K562 (cell line): ENCODE results near the gene FCGR3B. TPM values are rescaled to one million over a fixed set of nuclear protein-coding genes. Genes with fewer than 3 reads are reported as not detected.
"Not testable (repeated sequence)": the region's sequence is repeated elsewhere in the genome, so short reads cannot be mapped to it uniquely, and the experiment has no call there.

Experiments used
- ATF1 ChIP-seq, 2 experiments: fragments of 450-650 bp in 1 of 2; IDR thresholded peaks; 2 replicates each; pipeline ENCODE4 v1.6.1; 2016; ENCODE audit warnings: missing compliant biosample characterization in 1 of 2, missing genetic modification characterization in 1 of 2
- CEBPG ChIP-seq, 3 experiments: fragments of 200-800 bp in 1 of 3; sonication (Bioruptor generic) in 1 of 3; sonication (generic) in 1 of 3; formaldehyde crosslinking in 1 of 3; IDR thresholded peaks in 2 of 3; conservative IDR thresholded peaks in 1 of 3; 2 replicates each; pipeline versions ENCODE4 v1.6.1 to v1.8.0; 2016 to 2022; ENCODE audit warnings: missing compliant biosample characterization in 2 of 3, missing genetic modification characterization in 2 of 3, mild to moderate bottlenecking in 1 of 3, missing genetic modification reagents in 1 of 3
- DPF2 ChIP-seq: fragments of 450-650 bp; IDR thresholded peaks from 2 replicates; pipeline ENCODE4 v1.6.1; 2016
- ELF4 ChIP-seq: fragments of 450-650 bp; formaldehyde crosslinking; IDR thresholded peaks from 2 replicates; pipeline ENCODE4 v1.4.0; 2022; ENCODE audit warnings: missing genetic modification characterization
- ETV1 ChIP-seq: fragments of 450-650 bp; conservative IDR thresholded peaks from 2 replicates; pipeline ENCODE4 v1.6.1; 2016; ENCODE audit warnings: missing genetic modification characterization, control low read depth, low read depth, missing compliant biosample characterization
- FOXK2 ChIP-seq, 2 experiments: fragments of 450-650 bp; IDR thresholded peaks in 1 of 2; conservative IDR thresholded peaks in 1 of 2; 2 replicates each; pipeline ENCODE4 v1.6.1; 2016; ENCODE audit warnings: low read depth in 2 of 2, mild to moderate bottlenecking in 1 of 2
- MLLT1 ChIP-seq, 2 experiments: fragments of 450-650 bp; IDR thresholded peaks; 2 replicates each; pipeline ENCODE4 v1.6.1; 2016
- NR2C1 ChIP-seq, 2 experiments: fragments of 450-650 bp; IDR thresholded peaks; 2 replicates each; pipeline ENCODE4 v1.6.1; 2017; ENCODE audit warnings: mild to moderate bottlenecking in 2 of 2, antibody characterized with exemption in 1 of 2, inconsistent platforms in 1 of 2, missing compliant biosample characterization in 1 of 2, missing genetic modification characterization in 1 of 2
- OTX1 ChIP-seq: fragments of 450-650 bp; formaldehyde crosslinking; IDR thresholded peaks from 2 replicates; pipeline ENCODE4 v1.4.0; 2022; ENCODE audit warnings: mild to moderate bottlenecking
- RCOR1 ChIP-seq, 2 experiments: IDR thresholded peaks; 2 replicates each; pipeline ENCODE4 v1.6.1; 2012; ENCODE audit warnings: low read depth in 2 of 2, low read length in 2 of 2, borderline replicate concordance in 1 of 2, improper control_type of control experiment in 1 of 2
- SMARCA4 ChIP-seq: fragments of 450-650 bp; IDR thresholded peaks from 2 replicates; pipeline ENCODE4 v1.6.1; 2016
- TAF1 ChIP-seq: IDR thresholded peaks from 2 replicates; pipeline ENCODE4 v1.6.1; 2011; ENCODE audit warnings: mild to moderate bottlenecking, low read length, moderate library complexity; ENCODE audit not compliant: insufficient read depth, control insufficient read depth, severe bottlenecking; ENCODE audit errors: extremely low read depth
- ZNF311 ChIP-seq: fragments of 250-450 bp; sonication (Bioruptor Pico); IDR thresholded peaks from 2 replicates; pipeline ENCODE4 v1.4.0; 2020; ENCODE audit warnings: mild to moderate bottlenecking, moderate library complexity
- ZNF766 ChIP-seq: fragments of 200-800 bp; sonication (Bioruptor generic); conservative IDR thresholded peaks from 2 replicates; pipeline ENCODE4 v1.6.1; 2016; ENCODE audit warnings: missing genetic modification characterization, missing compliant biosample characterization
- polyA plus RNA-seq, 8 experiments: library from polyadenylated mRNA; depleted of rRNA in 4 of 8; stranded (reverse) in 5 of 8; unstranded in 3 of 8; fragments of >200 nt; fragmentation: Nextera tagmentation in 2 of 8; fragmentation: Illumina TruSeq in 1 of 8; extraction: Ambion mirVana in 2 of 8; extraction: Trizol in 1 of 8; gene quantifications; 2 replicates each; pipeline versions ENCODE4 v1.2.1 to v1.2.3, GENCODE V29; 2011 to 2014; ENCODE audit warnings: inconsistent platforms in 1 of 8, missing spikeins in 1 of 8
- total RNA-seq, 7 experiments: library from RNA; depleted of rRNA in 6 of 7; stranded (reverse); fragments of >200 nt in 6 of 7; fragmentation: Illumina TruSeq in 2 of 7; extraction: Trizol in 2 of 7; gene quantifications; 2 replicates each; pipeline versions ENCODE4 v1.2.1 to v1.2.3, GENCODE V29; 2011 to 2021; ENCODE audit warnings: low replicate concordance in 1 of 7
- TF ChIP-seq, protein P1 (sequence below), 2 experiments: fragments of 450-650 bp; IDR thresholded peaks; 2 replicates each; pipeline ENCODE4 v1.6.1; 2016; ENCODE audit warnings: mild to moderate bottlenecking in 2 of 2, borderline replicate concordance in 1 of 2, low read depth in 1 of 2, moderate library complexity in 1 of 2

FCGR3B gene
- total and polyA plus RNA-seq, 9 of the 15 experiments (the other 6 are each of a cell fraction or from before 2014, with no cell fraction given) = 0.18 to 1.1 (median 0.40) TPM

DNA sequence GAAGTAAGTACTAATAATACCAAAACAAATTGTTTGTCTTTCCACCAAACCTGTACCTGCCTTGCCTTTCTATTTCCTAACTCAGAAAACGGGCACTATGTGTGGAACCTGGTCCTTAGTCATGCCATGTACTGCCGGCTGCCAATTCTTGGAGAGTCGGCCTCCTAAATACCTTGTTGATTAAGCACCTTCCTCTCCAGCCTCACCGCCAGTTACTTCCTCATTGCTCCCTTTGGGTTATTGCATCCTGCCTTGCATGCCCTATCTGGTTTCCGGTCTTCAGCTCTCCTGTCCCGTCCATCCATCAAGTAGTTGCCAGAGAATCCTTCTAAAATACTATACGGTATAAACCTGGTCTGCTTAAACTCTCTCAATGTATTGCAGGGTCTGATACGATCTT, 8.9 kb downstream of the FCGR3B start (continued):
- TF ChIP-seq, protein P1, sequence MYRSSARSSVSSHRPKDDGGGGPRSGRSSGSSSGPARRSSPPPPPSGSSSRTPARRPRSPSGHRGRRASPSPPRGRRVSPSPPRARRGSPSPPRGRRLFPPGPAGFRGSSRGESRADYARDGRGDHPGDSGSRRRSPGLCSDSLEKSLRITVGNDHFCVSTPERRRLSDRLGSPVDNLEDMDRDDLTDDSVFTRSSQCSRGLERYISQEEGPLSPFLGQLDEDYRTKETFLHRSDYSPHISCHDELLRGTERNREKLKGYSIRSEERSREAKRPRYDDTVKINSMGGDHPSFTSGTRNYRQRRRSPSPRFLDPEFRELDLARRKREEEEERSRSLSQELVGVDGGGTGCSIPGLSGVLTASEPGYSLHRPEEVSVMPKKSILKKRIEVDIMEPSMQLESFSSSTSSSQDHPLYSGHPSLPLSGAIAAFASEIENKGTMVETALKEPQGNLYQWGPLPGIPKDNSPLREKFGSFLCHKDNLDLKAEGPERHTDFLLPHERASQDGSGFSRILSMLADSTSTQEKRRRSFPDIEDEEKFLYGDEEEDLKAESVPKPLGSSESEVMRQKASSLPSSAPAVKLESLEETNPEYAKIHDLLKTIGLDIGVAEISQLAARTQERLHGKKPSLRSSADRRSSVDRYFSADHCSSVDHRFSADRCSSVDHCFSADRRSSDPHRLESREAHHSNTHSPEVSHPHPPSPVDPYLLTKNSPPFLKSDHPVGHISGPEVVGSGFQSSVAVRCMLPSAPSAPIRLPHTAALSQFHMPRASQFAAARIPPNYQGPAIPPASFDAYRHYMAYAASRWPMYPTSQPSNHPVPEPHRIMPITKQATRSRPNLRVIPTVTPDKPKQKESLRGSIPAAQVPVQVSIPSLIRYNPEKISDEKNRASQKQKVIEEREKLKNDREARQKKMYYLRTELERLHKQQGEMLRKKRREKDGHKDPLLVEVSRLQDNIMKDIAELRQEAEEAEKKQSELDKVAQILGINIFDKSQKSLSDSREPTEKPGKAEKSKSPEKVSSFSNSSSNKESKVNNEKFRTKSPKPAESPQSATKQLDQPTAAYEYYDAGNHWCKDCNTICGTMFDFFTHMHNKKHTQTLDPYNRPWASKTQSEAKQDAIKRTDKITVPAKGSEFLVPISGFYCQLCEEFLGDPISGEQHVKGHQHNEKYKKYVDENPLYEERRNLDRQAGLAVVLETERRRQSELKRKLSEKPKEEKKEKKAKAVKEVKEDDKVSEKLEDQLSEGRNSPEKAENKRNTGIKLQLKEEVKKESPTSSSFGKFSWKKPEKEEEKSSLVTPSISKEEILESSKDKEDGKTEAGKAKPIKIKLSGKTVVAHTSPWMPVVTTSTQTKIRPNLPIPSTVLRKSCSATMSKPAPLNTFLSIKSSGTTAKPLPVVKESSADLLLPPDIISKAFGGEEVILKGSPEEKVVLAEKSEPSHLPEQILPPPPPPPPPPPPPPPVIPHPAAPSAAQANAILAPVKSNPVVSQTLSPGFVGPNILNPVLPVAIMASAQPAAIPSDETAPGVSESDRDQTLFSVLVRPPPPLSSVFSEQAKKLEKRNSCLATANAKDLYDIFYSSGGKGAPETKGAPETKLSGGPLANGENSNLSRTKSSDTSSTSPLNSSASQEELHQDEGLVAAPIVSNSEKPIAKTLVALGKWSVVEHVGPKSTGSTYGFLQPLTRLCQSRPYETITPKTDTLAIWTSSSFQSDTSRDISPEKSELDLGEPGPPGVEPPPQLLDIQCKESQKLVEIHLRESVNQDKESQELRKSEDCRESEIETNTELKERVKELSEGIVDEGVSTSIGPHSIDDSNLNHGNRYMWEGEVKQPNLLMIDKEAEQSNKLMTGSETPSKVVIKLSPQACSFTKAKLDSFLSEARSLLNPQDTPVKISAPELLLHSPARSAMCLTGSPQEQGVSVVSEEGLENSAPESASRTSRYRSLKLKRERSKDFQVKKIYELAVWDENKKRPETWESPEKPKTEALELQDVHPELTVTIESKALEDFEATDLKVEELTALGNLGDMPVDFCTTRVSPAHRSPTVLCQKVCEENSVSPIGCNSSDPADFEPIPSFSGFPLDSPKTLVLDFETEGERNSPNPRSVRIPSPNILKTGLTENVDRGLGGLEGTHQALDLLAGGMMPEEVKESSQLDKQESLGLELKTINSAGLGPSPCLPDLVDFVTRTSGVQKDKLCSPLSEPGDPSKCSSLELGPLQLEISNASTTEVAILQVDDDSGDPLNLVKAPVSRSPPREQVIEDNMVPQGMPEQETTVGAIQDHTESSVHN (IDR thresholded peaks at IDR 0.05; ENCODE audit: borderline replicate concordance in 1 of 2, low read depth in 1 of 2) = 0 out of 4 replicates have a peak, but pooled peaks of 1 of the 2 experiments have one; percentile 37
- TF ChIP-seq MLLT1 (IDR thresholded peaks at IDR 0.05) = peak; percentile 23 to 70; a peak in 3 of 4 replicates
- TF ChIP-seq NR2C1 (IDR thresholded peaks at IDR 0.05); ATF1 (CRISPR knock-in tag; IDR thresholded peaks at IDR 0.05); CEBPG (tag; conservative IDR thresholded peaks at IDR 0.05 in 1 of 2, IDR thresholded peaks at IDR 0.05 in 1 of 2): not testable (repeated sequence)
- 0 out of 2 replicates have a peak, but pooled peaks have one; percentile 13 for TF ChIP-seq NR2C1 (tag; IDR thresholded peaks at IDR 0.05)
- TF ChIP-seq SMARCA4 = 0 out of 2 replicates have a peak, but pooled peaks have one; percentile 34
- TF ChIP-seq ETV1 (tag) = peak; percentile 90
- TF ChIP-seq TAF1 = peak; percentile 60
- TF ChIP-seq RCOR1 (IDR thresholded peaks at IDR 0.05; ENCODE audit: borderline replicate concordance in 1 of 2, low read depth in 2 of 2, low read length in 2 of 2) = peak in 1 of 2 experiments; percentile 71; a peak in 1 of 4 replicates
- 0 out of 2 replicates have a peak, but pooled peaks have one; percentile 26 for TF ChIP-seq ZNF311 (CRISPR knock-in tag)
- TF ChIP-seq FOXK2 (conservative IDR thresholded peaks at IDR 0.05 in 1 of 2, IDR thresholded peaks at IDR 0.05 in 1 of 2; ENCODE audit: low read depth in 2 of 2) = peak; percentile 74 to 75; a peak in 3 of 4 replicates
- TF ChIP-seq ZNF766 (CRISPR knock-in tag) = peak; percentile 63; the same call in 1 of the 2 replicates
- peak; percentile 42; the same call in 1 of the 2 replicates for TF ChIP-seq OTX1
- 0 out of 2 replicates have a peak, but pooled peaks have one; percentile 16 for TF ChIP-seq DPF2
- TF ChIP-seq ATF1 (tag; IDR thresholded peaks at IDR 0.05) = 0 out of 2 replicates have a peak, but pooled peaks have one; percentile 1
- TF ChIP-seq CEBPG (CRISPR knock-in tag; IDR thresholded peaks at IDR 0.05) = 0 out of 2 replicates have a peak, but pooled peaks have one; percentile 32
- TF ChIP-seq ELF4 (CRISPR knock-in tag) = peak; percentile 71; the same call in 1 of the 2 replicates
